ENCODE results near the gene MYLK. TPM values are rescaled to one million over a fixed set of nuclear protein-coding genes. Genes with fewer than 3 reads are reported as not detected.
"Not testable (repeated sequence)": the region's sequence is repeated elsewhere in the genome, so short reads cannot be mapped to it uniquely, and the experiment has no call there.

MYLK gene
- total RNA-seq, 1 donor from 2014 or later = 50.5 TPM

DNA sequence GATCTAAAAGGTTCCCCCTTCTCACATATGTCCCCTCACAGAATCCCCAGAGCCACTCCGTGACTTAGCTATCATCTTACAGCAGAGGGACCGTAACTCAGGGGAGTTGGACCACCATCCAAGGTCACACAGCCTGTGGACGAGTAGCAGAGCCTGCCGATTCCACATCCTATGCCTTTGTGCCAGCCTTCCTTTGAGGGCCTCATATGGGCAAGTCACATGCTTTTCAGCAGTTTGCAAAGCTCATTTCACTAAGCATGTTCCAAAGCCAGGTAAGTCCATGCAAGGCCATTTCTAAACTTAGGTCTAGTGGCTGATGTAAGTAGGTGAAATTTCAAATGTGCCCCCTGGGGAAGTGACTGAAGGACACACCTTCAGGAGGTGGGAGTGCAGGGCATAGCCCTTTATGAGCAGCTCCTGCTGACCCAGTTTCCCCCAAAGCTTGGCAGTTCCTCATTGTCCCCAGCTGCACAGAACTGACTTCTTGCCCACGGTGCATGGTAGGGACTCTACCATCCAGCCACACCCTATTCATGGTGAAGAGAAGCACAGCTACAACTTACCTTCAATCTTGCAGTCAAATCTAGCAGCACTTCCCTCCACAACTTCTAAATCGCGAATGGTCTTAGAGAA, 265.9 kb downstream of the MYLK start:
- peaks cover 19% of the 10 kb centered on the region for H3K36me3 ChIP-seq (ENCODE audit: insufficient read depth, low read length)
- peaks cover 13% of the 10 kb centered on the region for H3K4me1 ChIP-seq (ENCODE audit: insufficient read depth, low read length)
- H3K9me3 ChIP-seq (ENCODE audit: insufficient read depth, low read depth, low read length) = no peaks in the 10 kb centered on the region
- H3K27me3 ChIP-seq (ENCODE audit: insufficient read depth, low read length) = no peaks in the 10 kb centered on the region
- H3K4me3 Mint-ChIP-seq (ENCODE audit: unreplicated experiment) = no peak overlapping the region
- peaks cover 15% of the 10 kb centered on the region for H4K20me1 ChIP-seq (ENCODE audit: insufficient read depth, low read length)
- peak overlapping the region; percentile 48 for H3K4me2 ChIP-seq (ENCODE audit: low read length)
- no peak overlapping the region for H3K4me3 ChIP-seq (ENCODE audit: insufficient read depth, low read depth, low read length)
- FAIRE-seq = no peak
- TF ChIP-seq EZH2 (IDR thresholded peaks at IDR 0.05; ENCODE audit: insufficient read depth, low read length) = no peak
- no peak overlapping the region for H3K27ac Mint-ChIP-seq (ENCODE audit: unreplicated experiment)
- no peaks in the 10 kb centered on the region for H3K9me3 Mint-ChIP-seq (ENCODE audit: unreplicated experiment)
- peak overlapping the region; percentile 8 for H3K9ac ChIP-seq (ENCODE audit: low read length)
- H3K79me2 ChIP-seq (ENCODE audit: insufficient read depth, low read length) = no peaks in the 10 kb centered on the region
- no peaks in the 10 kb centered on the region for H3K4me1 Mint-ChIP-seq (ENCODE audit: low read depth, unreplicated experiment)
- no peak overlapping the region for H2AFZ ChIP-seq (ENCODE audit: low read depth, low read length)
- peaks cover 33% of the 10 kb centered on the region for H3K36me3 Mint-ChIP-seq (ENCODE audit: low read depth, unreplicated experiment)
- no peak overlapping the region for H3K27ac ChIP-seq (ENCODE audit: low read depth, low read length)
- no peaks in the 10 kb centered on the region for H3K27me3 Mint-ChIP-seq (ENCODE audit: low read depth, unreplicated experiment)
- DNase-seq (ENCODE audit: low read depth) = no peak

- TF ChIP-seq CTCF (IDR thresholded peaks at IDR 0.05; ENCODE audit: insufficient read depth, low read depth, low read length) = no peak
- Histone ChIP-seq H3K27me3 (ENCODE audit: insufficient read depth, low read length) (no peaks in the 10 kb centered on the region), H3K36me3 (ENCODE audit: insufficient read depth, low read length) (peaks cover 22% of the 10 kb centered on the region), H3K4me3 (ENCODE audit: insufficient read depth, low read depth, low read length) (no peak overlapping the region), H4K20me1 (ENCODE audit: insufficient read depth, low read length) (peaks cover 15% of the 10 kb centered on the region), H3K27ac (ENCODE audit: low read depth, low read length) (no peak overlapping the region), H3K79me2 (ENCODE audit: insufficient read depth, low read length) (no peaks in the 10 kb centered on the region), H2AFZ (ENCODE audit: low read depth, low read length) (no peak overlapping the region), H3K4me2 (ENCODE audit: low read length) (no peak overlapping the region), H3K4me1 (ENCODE audit: insufficient read depth, low read length) (peaks cover 13% of the 10 kb centered on the region), H3K9me3 (ENCODE audit: insufficient read depth, low read depth, low read length) (no peaks in the 10 kb centered on the region), H3K9ac (ENCODE audit: low read length) (no peak overlapping the region)
- FAIRE-seq (no peak), DNase-seq (ENCODE audit: low read depth) (no peak)
- Mint-ChIP-seq H3K36me3 (ENCODE audit: low read depth, unreplicated experiment) (peaks cover 28% of the 10 kb centered on the region), H3K4me1 (ENCODE audit: low read depth, unreplicated experiment) (no peaks in the 10 kb centered on the region), H3K27ac (ENCODE audit: unreplicated experiment) (no peak overlapping the region), H3K4me3 (ENCODE audit: unreplicated experiment) (no peak overlapping the region), H3K9me3 (ENCODE audit: unreplicated experiment) (no peaks in the 10 kb centered on the region), H3K27me3 (ENCODE audit: low read depth, unreplicated experiment) (no peaks in the 10 kb centered on the region)
Observed at GRCh38 chr3:123616593-123616992, 267.5 kb downstream of the MYLK start.

- Histone ChIP-seq H3K79me2 (ENCODE audit: insufficient read depth, low read length) (no peaks in the 10 kb centered on the region), H3K27me3 (ENCODE audit: insufficient read depth, low read length) (no peaks in the 10 kb centered on the region), H3K27ac (ENCODE audit: low read depth, low read length) (no peak overlapping the region), H3K4me3 (ENCODE audit: insufficient read depth, low read depth, low read length) (no peak overlapping the region), H4K20me1 (ENCODE audit: insufficient read depth, low read length) (peaks cover 8% of the 10 kb centered on the region), H3K9me3 (ENCODE audit: insufficient read depth, low read depth, low read length) (no peaks in the 10 kb centered on the region), H3K4me2 (ENCODE audit: low read length) (no peak overlapping the region), H2AFZ (ENCODE audit: low read depth, low read length) (no peak overlapping the region), H3K36me3 (ENCODE audit: insufficient read depth, low read length) (peaks cover 22% of the 10 kb centered on the region), H3K9ac (ENCODE audit: low read length) (no peak overlapping the region), H3K4me1 (ENCODE audit: insufficient read depth, low read length) (peaks cover 6% of the 10 kb centered on the region)
- Mint-ChIP-seq H3K36me3 (ENCODE audit: low read depth, unreplicated experiment) (peaks cover 22% of the 10 kb centered on the region), H3K27ac (ENCODE audit: unreplicated experiment) (no peak overlapping the region), H3K9me3 (ENCODE audit: unreplicated experiment) (no peaks in the 10 kb centered on the region), H3K27me3 (ENCODE audit: low read depth, unreplicated experiment) (no peaks in the 10 kb centered on the region), H3K4me1 (ENCODE audit: low read depth, unreplicated experiment) (peaks cover 5% of the 10 kb centered on the region), H3K4me3 (ENCODE audit: unreplicated experiment) (no peak overlapping the region)
- DNase-seq (ENCODE audit: low read depth) (no peak), FAIRE-seq (no peak)
- TF ChIP-seq CTCF (IDR thresholded peaks at IDR 0.05; ENCODE audit: insufficient read depth, low read depth, low read length) (no peak), EZH2 (IDR thresholded peaks at IDR 0.05; ENCODE audit: insufficient read depth, low read length) (no peak)
Observed at GRCh38 chr3:123613543-123613942, 270.6 kb downstream of the MYLK start.

DNA sequence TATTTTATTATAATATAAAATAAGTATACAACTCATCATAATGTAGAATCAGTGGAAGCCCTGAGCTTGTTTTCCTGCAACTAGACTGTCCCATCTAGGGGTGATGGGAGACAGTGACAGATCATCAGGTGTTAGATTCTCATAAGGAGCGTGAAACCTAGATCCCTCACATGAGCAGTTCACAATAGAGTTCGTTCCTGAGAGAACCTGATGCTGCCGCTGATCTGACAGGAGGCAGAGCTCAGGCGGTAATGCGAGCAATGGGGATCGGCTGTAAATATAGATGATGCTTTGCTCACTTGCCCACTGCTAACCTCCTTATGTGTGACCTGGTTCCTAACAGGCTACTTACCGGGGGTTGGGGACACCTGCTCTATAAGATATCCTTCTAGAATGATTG, 272.5 kb downstream of the MYLK start:
- FAIRE-seq; H2AFZ ChIP-seq (ENCODE audit: low read depth, low read length): not testable (repeated sequence)

More for the DNA sequence above, 272.5 kb downstream of the MYLK start:
- H3K27me3 ChIP-seq (ENCODE audit: insufficient read depth, low read length); H3K9ac ChIP-seq (ENCODE audit: low read length); H4K20me1 ChIP-seq (ENCODE audit: insufficient read depth, low read length); H3K4me3 ChIP-seq (ENCODE audit: insufficient read depth, low read depth, low read length); H3K4me1 ChIP-seq (ENCODE audit: insufficient read depth, low read length); H3K27ac Mint-ChIP-seq (ENCODE audit: unreplicated experiment); H3K4me1 Mint-ChIP-seq (ENCODE audit: low read depth, unreplicated experiment); DNase-seq (ENCODE audit: low read depth); H3K27me3 Mint-ChIP-seq (ENCODE audit: low read depth, unreplicated experiment); H3K9me3 ChIP-seq (ENCODE audit: insufficient read depth, low read depth, low read length); H3K79me2 ChIP-seq (ENCODE audit: insufficient read depth, low read length); H3K36me3 Mint-ChIP-seq (ENCODE audit: low read depth, unreplicated experiment); H3K4me2 ChIP-seq (ENCODE audit: low read length); H3K9me3 Mint-ChIP-seq (ENCODE audit: unreplicated experiment); H3K27ac ChIP-seq (ENCODE audit: low read depth, low read length); H3K4me3 Mint-ChIP-seq (ENCODE audit: unreplicated experiment): not testable (repeated sequence)
- peaks cover 18% of the 10 kb centered on the region for H3K36me3 ChIP-seq (ENCODE audit: insufficient read depth, low read length)

Measured in astrocyte (in vitro differentiated cells and primary cell).